Measurements from ENCODE around the gene CCDC9.
A peak's percentile ranks its signal among the peaks of the same experiment; 100 is the strongest.
"Not testable (repeated sequence)": the region's sequence is repeated elsewhere in the genome, so short reads cannot be mapped to it uniquely, and the experiment has no call there.

CCDC9 gene

GRCh38 chr19:47232422-47233211 is 23.7 kb upstream of the CCDC9 start:
- no peak for DNase-seq (ENCODE audit: low read depth)

DNA sequence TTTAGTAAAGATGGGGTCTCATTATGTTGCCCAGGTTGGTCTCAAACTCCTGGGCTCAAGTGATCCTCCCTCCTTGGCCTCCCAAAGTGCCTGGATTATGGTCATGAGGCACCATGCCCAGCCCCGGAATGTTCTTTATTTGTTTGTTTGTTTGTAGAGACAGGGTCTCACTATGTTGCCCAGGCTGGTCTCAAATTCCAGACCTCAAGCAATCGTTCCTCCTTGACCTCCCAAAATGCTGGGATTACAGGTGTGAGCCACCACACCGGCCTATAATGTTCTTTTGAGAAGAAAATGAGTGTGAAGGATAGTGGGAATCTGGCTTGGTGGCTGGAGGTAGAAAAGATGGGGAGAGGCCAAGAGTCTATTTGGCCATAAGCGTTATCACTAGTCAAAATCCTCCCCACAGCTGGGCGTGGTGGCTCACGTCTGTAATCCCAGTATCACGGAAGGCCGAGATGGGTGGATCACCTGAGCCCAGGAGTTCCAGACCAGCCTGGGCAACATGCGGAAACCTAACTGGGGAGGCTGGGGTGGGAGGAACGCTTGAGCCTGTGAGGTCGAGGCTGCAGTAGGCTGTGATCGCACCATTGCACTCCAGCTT is 20.2 kb upstream of the CCDC9 start:
- no peak for DNase-seq (ENCODE audit: low read depth)

DNA sequence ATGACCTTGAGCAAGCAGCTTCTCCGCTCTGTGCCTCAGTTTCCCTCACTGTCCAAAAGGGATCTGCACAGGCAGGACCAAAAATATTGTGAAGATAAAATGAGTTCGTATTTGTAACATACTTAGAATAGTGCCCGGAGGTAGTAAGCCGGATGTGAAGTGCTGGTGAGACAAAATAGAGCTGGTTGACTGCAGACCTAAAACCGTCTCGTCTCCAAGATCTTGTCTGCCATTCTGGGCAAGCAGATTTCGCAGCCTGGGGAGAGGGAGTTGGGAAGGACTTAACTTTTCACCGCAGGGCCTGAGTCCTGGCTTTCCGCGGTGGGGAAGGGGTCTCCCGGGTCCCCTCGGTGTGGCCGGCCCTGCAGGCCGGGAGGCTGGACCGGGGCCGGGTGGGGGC is 17.2 kb upstream of the CCDC9 start:
- no peak for DNase-seq (ENCODE audit: low read depth)

- peak; percentile 72 for DNase-seq (ENCODE audit: low read depth)
Measured at GRCh38 chr19:47239610-47240296, 16.6 kb upstream of the CCDC9 start.

DNA sequence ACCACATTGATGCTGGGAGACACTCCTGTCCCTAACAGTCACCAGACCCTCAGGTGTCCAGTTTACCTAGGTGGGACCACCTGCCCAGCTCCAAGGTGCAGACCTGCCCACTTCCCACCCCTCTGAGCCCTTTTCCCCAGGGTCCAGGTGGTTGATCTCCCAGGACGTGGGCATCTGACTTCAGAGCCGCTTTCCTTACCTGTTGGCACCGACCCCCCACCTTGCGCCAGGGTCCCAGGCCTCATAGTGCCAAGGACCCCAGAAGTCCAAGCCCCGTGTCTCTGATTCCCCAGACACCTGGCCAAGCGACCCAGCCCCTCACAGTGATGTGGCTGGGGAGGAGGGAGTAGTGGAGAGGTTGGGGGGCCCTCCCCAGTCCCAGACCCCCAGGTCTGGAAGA is 15.8 kb upstream of the CCDC9 start:
- no peak for DNase-seq (ENCODE audit: low read depth)

GRCh38 chr19:47240996-47241918 is 15.1 kb upstream of the CCDC9 start:
- peak; percentile 85 for DNase-seq (ENCODE audit: low read depth)

DNA sequence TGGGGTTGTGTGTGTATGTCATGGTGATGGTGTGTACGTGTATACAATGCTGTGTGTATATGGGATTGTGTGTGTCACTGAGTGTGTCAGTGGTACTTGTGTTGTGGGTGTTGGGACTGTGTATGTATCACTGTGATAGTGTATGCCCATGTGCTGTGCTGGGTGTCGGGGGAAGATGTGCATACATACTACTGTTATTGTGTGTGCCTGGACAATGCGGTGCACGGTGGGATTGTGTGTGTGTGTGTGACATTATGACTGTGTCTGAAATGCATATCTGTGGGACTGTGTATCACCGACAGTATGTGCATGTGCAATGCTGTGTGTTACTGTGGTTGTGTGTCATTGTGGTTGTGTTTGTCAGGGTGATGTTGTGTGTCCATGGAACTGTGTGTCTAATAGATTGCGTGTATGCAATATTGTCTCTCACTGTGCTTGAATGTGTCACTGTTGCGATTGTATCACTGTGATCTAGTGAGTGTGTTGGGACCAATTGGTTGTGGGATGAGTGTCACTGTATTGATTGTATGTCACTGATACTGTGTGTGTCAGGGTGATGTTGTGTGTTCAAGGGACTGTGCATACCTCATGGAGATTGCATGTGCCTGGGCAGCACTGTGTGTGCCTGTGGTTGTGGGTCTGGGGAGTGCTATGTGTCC is 14.3 kb upstream of the CCDC9 start:
- DNase-seq (ENCODE audit: low read depth), result no peak

DNA sequence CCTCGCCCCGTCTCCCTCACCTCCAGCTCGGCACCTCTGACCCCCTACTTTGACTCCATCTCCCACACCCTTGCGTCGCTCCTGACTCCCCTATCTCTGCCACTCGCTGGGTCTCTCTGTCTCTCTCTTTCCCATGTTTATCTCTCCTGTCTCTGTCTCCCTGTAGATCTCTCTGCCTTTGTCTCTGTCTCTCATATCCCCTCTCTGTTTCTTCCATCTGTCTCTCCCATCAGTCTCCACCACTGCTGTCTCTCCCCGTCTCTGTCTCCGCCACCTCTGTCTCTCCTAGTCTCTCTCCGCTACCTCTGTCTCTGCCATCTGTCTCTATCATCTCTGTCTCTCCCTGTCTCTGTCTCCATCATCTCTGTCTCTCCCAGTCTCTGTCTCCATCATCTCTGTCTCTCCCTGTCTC is 13.0 kb upstream of the CCDC9 start:
- DNase-seq (ENCODE audit: low read depth), result no peak

DNA sequence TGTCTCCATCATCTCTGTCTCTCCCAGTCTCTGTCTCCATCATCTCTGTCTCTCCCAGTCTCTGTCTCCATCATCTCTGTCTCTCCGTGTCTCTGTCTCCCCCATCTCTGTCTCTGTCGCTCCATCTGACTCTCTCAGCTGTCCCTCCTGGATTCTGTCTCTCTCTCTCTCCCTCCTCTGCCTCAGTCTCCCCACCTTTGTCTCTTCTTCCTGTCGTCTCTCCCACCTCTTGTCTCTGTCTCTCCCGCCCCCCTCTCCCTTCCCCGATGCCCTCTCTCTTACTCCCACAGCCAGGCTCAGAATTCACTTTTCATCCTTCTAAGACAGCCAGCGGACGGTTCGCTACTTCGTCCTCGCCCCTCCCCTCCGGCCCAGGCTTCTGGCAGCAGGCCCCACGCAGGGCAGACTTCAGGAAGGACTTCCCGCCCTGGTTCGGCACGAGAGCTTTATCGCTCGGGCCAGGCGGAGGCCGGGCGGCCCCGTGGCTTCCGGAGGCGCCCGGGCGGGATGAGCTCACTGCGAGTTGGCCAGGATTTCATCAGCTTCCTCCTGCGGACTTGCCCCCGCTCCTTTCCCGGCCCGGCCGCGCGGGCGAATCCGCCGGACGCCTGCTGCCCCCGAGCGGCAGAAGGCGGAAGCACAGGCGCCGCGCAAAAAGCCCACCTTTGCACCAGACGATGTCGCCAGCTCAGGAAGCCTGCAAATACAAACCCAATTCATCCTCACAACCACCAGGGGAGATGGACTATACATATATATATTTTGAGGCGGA is 12.4 kb upstream of the CCDC9 start:
- peak; percentile 77 for DNase-seq (ENCODE audit: low read depth)

- DNase-seq (ENCODE audit: low read depth), result no peak
Measured at GRCh38 chr19:47247308-47247990, 8.9 kb upstream of the CCDC9 start.

GRCh38 chr19:47253016-47253415 is 3.3 kb upstream of the CCDC9 start:
- DNase-seq (ENCODE audit: low read depth), result not testable (repeated sequence)

DNA sequence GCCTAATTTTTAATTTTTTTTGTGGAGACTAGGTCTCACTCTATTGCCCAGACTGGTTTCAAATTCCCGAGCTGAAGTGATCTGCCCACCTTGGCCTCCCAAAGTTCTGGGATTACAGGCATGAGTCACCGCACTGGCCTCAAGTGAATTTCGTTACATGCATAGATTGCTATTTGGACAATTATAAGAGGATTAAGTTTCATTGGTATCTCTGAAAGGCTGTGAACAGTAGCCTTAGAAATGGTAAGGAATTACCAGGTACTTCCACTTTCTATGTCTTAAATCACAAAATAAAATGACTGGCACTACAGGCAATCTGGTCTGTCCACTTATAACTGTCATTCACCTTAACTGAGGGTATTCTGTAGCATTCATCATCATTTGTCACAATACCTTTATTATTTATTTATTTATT is 2.9 kb upstream of the CCDC9 start:
- DNase-seq (ENCODE audit: low read depth), result no peak

DNA sequence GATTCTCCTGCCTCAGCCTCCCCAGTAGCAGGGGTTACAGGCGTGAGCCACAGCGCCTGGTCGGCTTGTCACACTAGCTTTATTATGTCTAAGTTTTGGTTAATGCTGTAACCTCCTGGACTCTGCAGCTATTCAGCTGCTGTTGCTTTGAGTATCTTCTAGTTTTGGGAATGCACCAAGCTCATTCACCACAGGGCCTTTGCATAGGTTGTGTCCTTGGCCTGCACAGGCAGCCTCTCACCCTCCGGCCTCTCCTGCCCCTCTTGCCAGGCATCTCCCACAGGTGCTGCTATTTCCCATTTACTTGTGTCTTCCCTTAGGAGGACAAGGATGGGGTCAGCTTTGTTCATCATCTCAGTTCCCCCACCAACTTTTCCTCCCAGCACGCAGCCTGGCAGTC is 2.4 kb upstream of the CCDC9 start:
- no peak for DNase-seq (ENCODE audit: low read depth)

GRCh38 chr19:47256693-47257410 is 527 bp downstream of the CCDC9 start:
- DNase-seq (ENCODE audit: low read depth), result peak; percentile 95

GRCh38 chr19:47257411-47258169 is 1.3 kb downstream of the CCDC9 start:
- DNase-seq (ENCODE audit: low read depth), result no peak

- no peak for DNase-seq (ENCODE audit: low read depth)
Measured at GRCh38 chr19:47258434-47258833, 2.1 kb downstream of the CCDC9 start.

GRCh38 chr19:47258895-47259555 is 2.7 kb downstream of the CCDC9 start:
- DNase-seq (ENCODE audit: low read depth), result no peak

DNA sequence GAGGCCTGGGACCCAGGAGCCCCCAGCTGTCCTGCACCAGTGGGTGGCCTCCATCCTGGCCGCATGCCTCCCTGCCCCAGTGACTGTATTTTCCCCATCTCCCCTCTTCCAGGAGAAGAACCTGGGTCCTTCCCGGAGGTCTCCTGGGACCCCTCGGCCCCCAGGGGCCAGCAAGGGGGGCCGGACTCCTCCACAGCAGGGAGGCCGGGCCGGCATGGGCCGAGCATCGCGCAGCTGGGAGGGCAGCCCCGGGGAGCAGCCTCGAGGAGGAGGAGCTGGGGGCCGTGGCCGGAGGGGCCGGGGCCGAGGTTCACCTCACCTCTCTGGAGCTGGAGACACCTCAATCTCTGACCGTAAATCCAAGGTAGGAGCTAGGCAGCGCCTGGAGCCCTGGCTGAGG is 4.2 kb downstream of the CCDC9 start:
- no peak for DNase-seq (ENCODE audit: low read depth)

Measured in T-helper 22 cell (primary cell).